H1 (cell line): ENCODE data around the gene MLKL. TPM values are rescaled to one million over a fixed set of nuclear protein-coding genes. Genes with fewer than 3 reads are reported as not detected.
"Not testable (repeated sequence)": the region's sequence is repeated elsewhere in the genome, so short reads cannot be mapped to it uniquely, and the experiment has no call there.

Source experiments
- CTCF ChIA-PET: fragments of 300-600 bp; sonication (Branson Sonifier 250); formaldehyde crosslinking; loops from one replicate; lab custom pipeline; 2021; ENCODE audit not compliant: partially characterized antibody; lab: Charles Lee
- POLR2A ChIA-PET: fragments of 300-600 bp; sonication (Branson Sonifier 250); formaldehyde crosslinking; loops from one replicate; lab custom pipeline; 2021; ENCODE audit warnings: inconsistent platforms; ENCODE audit not compliant: partially characterized antibody; lab: Charles Lee
- DNase-seq, 2 experiments: peaks; one replicate each; pipeline versions ENCODE4 v3.0.0 to v3.0.0-alpha.2; 2010 to 2022; ENCODE audit warnings: low spot score in 2 of 2, low read depth in 1 of 2, mixed read lengths in 1 of 2
- FAIRE-seq: peaks from 2 replicates; lab custom pipeline; 2011; peaks lifted over from hg19 to GRCh38; lab: Jason Lieb, UNC
- H2AFZ ChIP-seq: 2 replicates; pipeline ENCODE4 v1.8.1; 2012; ENCODE audit warnings: low read length, inconsistent platforms
- H2AK5ac ChIP-seq: 2 replicates; pipeline ENCODE4 v1.6.1; 2013; ENCODE audit warnings: low read depth, low read length
- H2BK120ac ChIP-seq: replicated peaks from 2 replicates; pipeline ENCODE3; 2013; ENCODE audit warnings: low read depth, low read length, inconsistent platforms
- H2BK12ac ChIP-seq: 2 replicates; pipeline ENCODE4 v1.6.1; 2013; ENCODE audit warnings: low read depth, low read length
- H2BK15ac ChIP-seq: 2 replicates; pipeline ENCODE4 v1.6.1; 2013; ENCODE audit warnings: low read length
- H2BK20ac ChIP-seq: 2 replicates; pipeline ENCODE4 v1.6.1; 2013; ENCODE audit warnings: low read length
- H2BK5ac ChIP-seq: 2 replicates; pipeline ENCODE4 v1.6.1; 2013; ENCODE audit warnings: low read depth, low read length
- H3K14ac ChIP-seq: 2 replicates; pipeline ENCODE4 v1.6.1; 2013; ENCODE audit warnings: inconsistent platforms; ENCODE audit not compliant: insufficient read length
- H3K18ac ChIP-seq: 2 replicates; pipeline ENCODE4 v1.6.1; 2013; ENCODE audit warnings: low read length; ENCODE audit errors: extremely low read depth
- H3K23ac ChIP-seq: 2 replicates; pipeline ENCODE4 v1.6.1; 2013; ENCODE audit warnings: inconsistent platforms; ENCODE audit not compliant: insufficient read length
- H3K23me2 ChIP-seq: 2 replicates; pipeline ENCODE4 v1.6.1; 2013; ENCODE audit warnings: low read depth, low read length
- H3K27ac ChIP-seq: 2 replicates; pipeline ENCODE4 v1.6.1; 2011; ENCODE audit warnings: low read depth, low read length, inconsistent platforms
- H3K27me3 ChIP-seq, 4 experiments: replicated peaks in 1 of 4; 1 replicate in 1 of 4; 2 replicates in 3 of 4; pipeline versions ENCODE4 v1.6.1 to v1.8.1; 2011 to 2013; ENCODE audit warnings: low read length in 3 of 4, mild to moderate bottlenecking in 3 of 4, inconsistent platforms in 2 of 4, mixed read lengths in 2 of 4, moderate library complexity in 1 of 4; ENCODE audit not compliant: control insufficient read depth in 3 of 4, insufficient read depth in 3 of 4; ENCODE audit errors: extremely low read depth in 1 of 4
- H3K36me3 ChIP-seq, 4 experiments: 2 replicates each; pipeline versions ENCODE4 v1.6.1 to v1.8.1; 2011 to 2013; ENCODE audit warnings: mild to moderate bottlenecking in 4 of 4, low read length in 3 of 4, moderate library complexity in 2 of 4, control low read depth in 1 of 4, inconsistent platforms in 1 of 4; ENCODE audit not compliant: insufficient read depth in 4 of 4, control insufficient read depth in 2 of 4
- H3K4ac ChIP-seq: replicated peaks from 2 replicates; pipeline ENCODE3; 2013; ENCODE audit warnings: low read length, low read depth, mixed read lengths, inconsistent platforms; ENCODE audit not compliant: insufficient read length
- H3K4me1 ChIP-seq, 4 experiments: replicated peaks in 1 of 4; 1 replicate in 1 of 4; 2 replicates in 3 of 4; pipeline versions ENCODE4 v1.6.1 to v1.8.1; 2011 to 2013; ENCODE audit warnings: low read length in 3 of 4, inconsistent platforms in 2 of 4, mixed read lengths in 1 of 4; ENCODE audit not compliant: insufficient read depth in 4 of 4, control insufficient read depth in 3 of 4
- H3K4me2 ChIP-seq, 2 experiments: 2 replicates each; pipeline versions ENCODE4 v1.6.1 to v1.8.1; 2011 to 2013; ENCODE audit warnings: low read depth in 2 of 2, low read length in 2 of 2, control low read depth in 1 of 2, inconsistent platforms in 1 of 2, mild to moderate bottlenecking in 1 of 2; ENCODE audit not compliant: insufficient read depth in 1 of 2
- H3K4me3 ChIP-seq, 4 experiments: fragments of 200-600, 300-600 bp in 1 of 4; sonication (generic), shearing (Covaris generic), sonication (Bioruptor Twin) in 1 of 4; 2 replicates each; pipeline versions ENCODE4 v1.5.1 to v1.8.1; 2011 to 2016; ENCODE audit warnings: low read length in 4 of 4, low read depth in 3 of 4, control low read depth in 2 of 4, inconsistent platforms in 2 of 4, mild to moderate bottlenecking in 2 of 4, mixed read lengths in 1 of 4, moderate library complexity in 1 of 4; ENCODE audit not compliant: insufficient read depth in 2 of 4; ENCODE audit errors: extremely low read depth in 1 of 4
- H3K56ac ChIP-seq: replicated peaks from 2 replicates; pipeline ENCODE3; 2013; ENCODE audit warnings: low read depth, mild to moderate bottlenecking, mixed read lengths, low read length, inconsistent platforms; ENCODE audit not compliant: insufficient read length
- H3K79me1 ChIP-seq: 2 replicates; pipeline ENCODE4 v1.6.1; 2013; ENCODE audit warnings: low read depth, low read length, control low read depth
- H3K79me2 ChIP-seq, 2 experiments: 2 replicates each; pipeline versions ENCODE4 v1.6.1 to v1.8.1; 2012 to 2013; ENCODE audit warnings: low read length in 2 of 2, mild to moderate bottlenecking in 2 of 2, inconsistent platforms in 1 of 2; ENCODE audit not compliant: insufficient read depth in 2 of 2, control insufficient read depth in 1 of 2
- H3K9ac ChIP-seq, 4 experiments: replicated peaks in 1 of 4; 1 replicate in 1 of 4; 2 replicates in 3 of 4; pipeline versions ENCODE4 v1.6.1 to v1.8.1; 2011 to 2013; ENCODE audit warnings: low read depth in 3 of 4, low read length in 3 of 4, control low read depth in 2 of 4, mild to moderate bottlenecking in 2 of 4, moderate library complexity in 2 of 4, inconsistent platforms in 1 of 4; ENCODE audit errors: extremely low read depth in 1 of 4
- H3K9me3 ChIP-seq, 2 experiments: 2 replicates each; pipeline versions ENCODE4 v1.6.1 to v1.8.1; 2012 to 2013; ENCODE audit warnings: mild to moderate bottlenecking in 2 of 2, moderate library complexity in 2 of 2, control low read depth in 1 of 2, inconsistent platforms in 1 of 2, low read depth in 1 of 2, low read length in 1 of 2, mixed read lengths in 1 of 2; ENCODE audit not compliant: insufficient read depth in 2 of 2
- H4K20me1 ChIP-seq, 2 experiments: replicated peaks in 1 of 2; 2 replicates each; pipeline versions ENCODE3 to v1.8.1; 2011 to 2013; ENCODE audit warnings: inconsistent platforms in 2 of 2, low read length in 2 of 2, mild to moderate bottlenecking in 1 of 2; ENCODE audit not compliant: insufficient read depth in 2 of 2, control insufficient read depth in 1 of 2
- H4K5ac ChIP-seq: 2 replicates; pipeline ENCODE4 v1.6.1; 2013; ENCODE audit warnings: low read length, low read depth, mixed read lengths, inconsistent platforms; ENCODE audit not compliant: insufficient read length
- H4K8ac ChIP-seq: 2 replicates; pipeline ENCODE4 v1.8.0; 2013; ENCODE audit warnings: mild to moderate bottlenecking, moderate library complexity, low read length, inconsistent platforms; ENCODE audit not compliant: insufficient read depth; ENCODE audit errors: extremely low read depth
- H4K91ac ChIP-seq: replicated peaks from 2 replicates; pipeline ENCODE3; 2013; ENCODE audit warnings: low read length, mixed read lengths, inconsistent platforms; ENCODE audit not compliant: insufficient read length
- NANOG ChIP-seq: IDR thresholded peaks from 2 replicates; pipeline ENCODE4 v1.6.1; 2011; ENCODE audit warnings: low read length, low read depth, mild to moderate bottlenecking, inconsistent platforms; ENCODE audit not compliant: insufficient read depth, poor library complexity, severe bottlenecking
- SIRT6 ChIP-seq: IDR thresholded peaks from one replicate; pipeline ENCODE4 v1.7.1; 2012; ENCODE audit warnings: low read length, inconsistent platforms
- WGBS, 2 experiments: shearing (Covaris generic) in 1 of 2; methylation state at CpG; one replicate each; pipeline versions ENCODE4 v1.1.6 to v1.1.7; 2013 to 2015; ENCODE audit warnings: low lambda C conversion rate in 2 of 2, mixed read lengths in 2 of 2, inconsistent platforms in 1 of 2, low coverage in 1 of 2, missing lambda C conversion rate in 1 of 2; ENCODE audit not compliant: insufficient replicate concordance in 2 of 2, insufficient coverage in 1 of 2, insufficient read length in 1 of 2; ENCODE audit errors: extremely low coverage in 1 of 2, missing lambda C conversion rate in 1 of 2; 5-methylcytosine and 5-hydroxymethylcytosine counted together
- polyA plus RNA-seq, 7 experiments: library from polyadenylated mRNA; depleted of rRNA in 3 of 7; stranded (reverse) in 5 of 7; unstranded in 2 of 7; fragments of >200 nt in 5 of 7; fragments of 200-250 nt in 2 of 7; gene quantifications; 1 replicate in 5 of 7; 2 replicates in 1 of 7; 4 replicates in 1 of 7; pipeline versions ENCODE4 v1.2.1 to v1.2.3, GENCODE V29; 2011 to 2013; ENCODE audit warnings: missing spikeins in 2 of 7, mixed read lengths in 2 of 7
- total RNA-seq: library from RNA; stranded (reverse); fragmentation: NEBNext Ultra II Directional; extraction: Animal tissue kit (Norgen Biotek cat#: 25700); gene quantifications from 2 replicates; pipeline ENCODE4 v1.2.1, GENCODE V29; 2021

The MLKL gene
- total and polyA plus RNA-seq, 2 of the 8 experiments (the other 6 are each of a cell fraction or from before 2014, with no cell fraction given), result 1.6 to 2.1 TPM

GRCh38 chr16:74723256-74723655 is 22.6 kb upstream of the MLKL start (continued):
- TF ChIP-seq SIRT6 (no peak), NANOG (no peak)

GRCh38 chr16:74722156-74722555 is 21.5 kb upstream of the MLKL start:
- not testable (repeated sequence) for H3K79me1 ChIP-seq, H2BK5ac ChIP-seq, H2BK20ac ChIP-seq, H3K23me2 ChIP-seq, H3K4me3 ChIP-seq, H4K91ac ChIP-seq, H2AFZ ChIP-seq, H4K5ac ChIP-seq, H2BK15ac ChIP-seq, H2AK5ac ChIP-seq, H3K27me3 ChIP-seq, H3K4me2 ChIP-seq, H4K20me1 ChIP-seq, H2BK12ac ChIP-seq, H3K79me2 ChIP-seq, H3K18ac ChIP-seq, H3K23ac ChIP-seq, DNase-seq, H3K56ac ChIP-seq, H2BK120ac ChIP-seq, H3K14ac ChIP-seq, H3K4ac ChIP-seq, H3K9ac ChIP-seq, H3K36me3 ChIP-seq, FAIRE-seq, H3K4me1 ChIP-seq, H4K8ac ChIP-seq, H3K27ac ChIP-seq, H3K9me3 ChIP-seq
- WGBS, 2 experiments, result 96% methylated on average over 2 of the region's 2 CpGs; no CpG with 5 or more reads in 1 of the 2 experiments
- ChIA-PET CTCF (interaction anchor here (1.2 to 32.9 kb wide), 4 partner anchors 2 to 140 kb away, joined by 4 to 576 read pairs (median 292); no protein-coding TSS in a partner anchor), POLR2A (interaction anchor here (0.9 kb wide), 1 partner anchor 12 kb away, joined by 3 read pairs; no protein-coding TSS in a partner anchor)
